Retinal pigment epithelial cell (primary cell): ENCODE data around the gene MRTFB.

ENCODE experiments used
- DNase-seq: peaks from one replicate; pipeline ENCODE4 v3.0.0-alpha.2; 2010; ENCODE audit warnings: low read depth
- H3K4me3 ChIP-seq: 2 replicates; pipeline ENCODE4 v1.5.1; 2011; ENCODE audit warnings: mild to moderate bottlenecking, low read length, control low read depth, moderate library complexity
- CTCF ChIP-seq: conservative IDR thresholded peaks from 2 replicates; pipeline ENCODE4 v1.5.1; 2011; ENCODE audit warnings: low read depth, low read length, control low read depth, inconsistent platforms

MRTFB gene

GRCh38 chr16:14202697-14203096, 131.6 kb downstream of the MRTFB start:
- peak; percentile 45 for TF ChIP-seq CTCF

GRCh38 chr16:14203166-14203565, 132.0 kb downstream of the MRTFB start:
- DNase-seq: no peak
- TF ChIP-seq CTCF: no peak
- no peak overlapping the region for H3K4me3 ChIP-seq

More at GRCh38 chr16:14202697-14203096, 131.6 kb downstream of the MRTFB start:
- DNase-seq: no peak
- no peak overlapping the region for H3K4me3 ChIP-seq

DNA sequence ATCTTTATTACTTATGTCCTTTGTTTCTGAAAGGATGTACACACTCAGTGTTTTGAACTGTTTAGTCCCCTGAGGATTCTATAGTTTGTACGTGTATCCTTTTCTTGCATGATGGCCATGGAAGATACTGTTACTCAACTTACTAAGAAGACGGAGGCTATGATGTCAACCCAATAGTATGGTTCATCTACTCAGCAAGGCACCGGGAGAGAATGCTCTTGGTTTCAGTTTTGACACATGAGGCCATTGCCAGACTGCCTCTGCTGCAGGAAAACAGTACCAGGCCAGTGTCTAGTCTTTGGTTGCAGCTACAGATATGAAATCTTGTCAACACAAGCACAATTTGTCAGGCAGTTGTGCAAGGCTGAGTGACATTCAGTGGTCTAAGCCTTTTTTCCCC, 134.5 kb downstream of the MRTFB start:
- no peak for TF ChIP-seq CTCF
- no peak for DNase-seq

GRCh38 chr16:14211856-14212543, 140.9 kb downstream of the MRTFB start:
- no peak for DNase-seq
- TF ChIP-seq CTCF: no peak
- H3K4me3 ChIP-seq: no peak overlapping the region

More for the DNA sequence above, 134.5 kb downstream of the MRTFB start:
- no peak overlapping the region for H3K4me3 ChIP-seq

DNA sequence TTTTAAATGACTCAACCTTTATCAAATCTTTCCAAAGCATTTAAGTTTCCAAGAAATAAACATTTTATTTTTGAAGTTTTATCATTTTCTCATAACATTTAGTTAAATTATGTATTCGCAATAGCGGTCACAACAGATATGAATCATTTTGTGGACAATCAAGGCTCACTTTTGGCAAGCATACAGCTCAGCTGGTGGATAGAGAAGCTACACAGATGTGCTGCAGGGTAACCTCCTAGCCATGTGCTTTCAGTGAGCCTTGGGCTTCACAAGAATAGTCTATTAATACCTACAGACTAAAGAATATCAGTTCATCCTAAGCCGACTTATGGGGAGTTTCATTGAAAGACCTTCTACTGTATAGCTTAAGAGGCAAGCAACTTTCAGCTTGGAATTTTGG, 144.8 kb downstream of the MRTFB start:
- DNase-seq: no peak
- no peak overlapping the region for H3K4me3 ChIP-seq
- TF ChIP-seq CTCF: no peak

DNA sequence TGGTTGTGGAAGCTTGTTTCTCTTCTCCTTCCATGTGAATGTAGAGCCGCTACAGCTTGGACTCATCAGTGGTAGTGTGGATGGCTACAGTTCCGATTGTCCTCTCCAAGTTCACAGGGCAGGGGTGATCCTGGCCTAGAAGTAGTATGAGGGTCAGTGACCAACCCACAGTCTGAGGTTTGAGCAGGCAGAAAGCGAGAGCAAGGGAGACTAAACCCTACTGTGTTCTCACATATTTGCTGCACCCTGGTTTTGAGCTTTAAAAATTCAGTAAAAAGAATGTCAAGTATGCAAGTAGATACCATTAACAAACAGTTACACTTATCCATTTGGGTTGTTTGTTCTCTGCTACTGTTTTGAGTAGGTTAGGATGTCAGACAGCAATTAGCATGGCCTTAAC, 148.9 kb downstream of the MRTFB start:
- TF ChIP-seq CTCF: no peak
- DNase-seq: no peak
- H3K4me3 ChIP-seq: no peak overlapping the region

DNA sequence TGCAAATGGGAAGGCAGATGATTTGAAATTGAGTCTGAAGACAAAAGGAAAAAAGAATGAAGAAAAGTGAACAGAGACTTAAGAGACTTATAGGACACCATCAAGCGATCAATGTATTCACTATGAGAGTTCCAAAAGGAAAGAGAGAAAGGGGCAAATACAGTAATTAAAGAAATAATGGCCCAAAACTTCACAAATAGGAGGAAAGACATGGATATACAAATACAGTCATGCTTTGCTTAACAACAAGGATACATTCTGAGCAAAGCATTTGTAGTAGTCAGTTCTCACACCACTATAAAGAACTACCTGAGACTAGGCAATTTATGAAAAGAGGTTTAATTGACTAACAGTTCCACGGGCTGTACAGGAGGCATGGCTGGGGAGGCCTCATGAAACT, 152.5 kb downstream of the MRTFB start:
- no peak overlapping the region for H3K4me3 ChIP-seq
- no peak for DNase-seq
- TF ChIP-seq CTCF: no peak
